NOMO-1 (cell line): ENCODE data around the gene MCHR2.
"Not testable (repeated sequence)": the region's sequence is repeated elsewhere in the genome, so short reads cannot be mapped to it uniquely, and the experiment has no call there.

Experiments
- DNase-seq, 2 experiments: peaks; one replicate each; lab custom pipeline; 2025; ENCODE audit not compliant: unreplicated experiment in 2 of 2; lab: John Stamatoyannopoulos, UW

MCHR2 gene

GRCh38 chr6:99993533-99994251, at the start of gene MCHR2:
TSS of gene MCHR2 (minus strand) at chr6:99994223. CDS start at chr6:99956147, 38,076 bp downstream.
- DNase-seq, result no peak

GRCh38 chr6:100038546-100038945, 44.5 kb upstream of the MCHR2 start:
- not testable (repeated sequence) for DNase-seq

- DNase-seq, result peak in 1 of 2 experiments; percentile 5
Measured at GRCh38 chr6:100035873-100036653, 42.0 kb upstream of the MCHR2 start.

- DNase-seq, result no peak
Measured at GRCh38 chr6:100023798-100024197, 29.8 kb upstream of the MCHR2 start.

- DNase-seq, result no peak
Measured at GRCh38 chr6:100022847-100023246, 28.8 kb upstream of the MCHR2 start.

GRCh38 chr6:100008857-100009256, 14.8 kb upstream of the MCHR2 start:
- DNase-seq, result no peak

GRCh38 chr6:100001915-100002388, 7.9 kb upstream of the MCHR2 start:
- peak; percentile 41 to 50 for DNase-seq

- no peak for DNase-seq
Measured at GRCh38 chr6:99997141-99997540, 3.1 kb upstream of the MCHR2 start.

GRCh38 chr6:99995916-99996315, 1.9 kb upstream of the MCHR2 start:
- no peak for DNase-seq

- no peak for DNase-seq
Measured at GRCh38 chr6:99993146-99993532, 884 bp downstream of the MCHR2 start.

- no peak for DNase-seq
Measured at GRCh38 chr6:99991955-99992354, 2.1 kb downstream of the MCHR2 start.

GRCh38 chr6:99980741-99981140, 13.3 kb downstream of the MCHR2 start:
- no peak for DNase-seq

GRCh38 chr6:99979953-99980352, 14.1 kb downstream of the MCHR2 start:
- DNase-seq, result no peak

- DNase-seq, result no peak
Measured at GRCh38 chr6:99967052-99967451, 27.0 kb downstream of the MCHR2 start.

GRCh38 chr6:99960027-99960426, 34.0 kb downstream of the MCHR2 start:
- no peak for DNase-seq

- DNase-seq, result no peak
Measured at GRCh38 chr6:99951016-99951805, 42.8 kb downstream of the MCHR2 start.

- DNase-seq, result no peak
Measured at GRCh38 chr6:99946005-99946404, 48.0 kb downstream of the MCHR2 start.

- no peak for DNase-seq
Measured at GRCh38 chr6:99943846-99944245, 50.2 kb downstream of the MCHR2 start.

GRCh38 chr6:99940582-99940981, 53.4 kb downstream of the MCHR2 start:
- no peak for DNase-seq

- DNase-seq, result no peak
Measured at GRCh38 chr6:99933129-99933528, 60.9 kb downstream of the MCHR2 start.

- DNase-seq, result no peak
Measured at GRCh38 chr6:99912657-99913056, 81.4 kb downstream of the MCHR2 start.
